Natural killer cell (primary cell): Measurements from ENCODE around the gene CCL15. TPM values are rescaled to one million over a fixed set of nuclear protein-coding genes. Genes with fewer than 3 reads are reported as not detected.
A peak's percentile ranks its signal among the peaks of the same experiment; 100 is the strongest.

Experiments
- ATAC-seq, 3 donors: fragments of 150-1000 bp in 2 of 3; fragments of 200-7000 bp in 1 of 3; cut with Tn5 transposase; 1 replicate in 1 of 3; 2 replicates in 2 of 3; pipeline ENCODE4 v1.10.0; 2021; ENCODE audit warnings: mild to moderate bottlenecking in 2 of 3, moderate library complexity in 2 of 3
- DNase-seq, 2 donors: peaks; one replicate each; pipeline versions ENCODE4 v3.0.0 to v3.0.0-alpha.2; 2013 to 2021; ENCODE audit warnings: mixed read lengths in 1 of 2
- H3K27ac ChIP-seq: one replicate; pipeline ENCODE4 v1.5.1; 2013; ENCODE audit warnings: mild to moderate bottlenecking, low read length
- H3K27me3 ChIP-seq: one replicate; pipeline ENCODE4 v1.6.1; 2013; ENCODE audit warnings: low read length; ENCODE audit not compliant: control insufficient read depth, insufficient read depth
- H3K36me3 ChIP-seq: one replicate; pipeline ENCODE4 v1.6.1; 2013; ENCODE audit warnings: low read length; ENCODE audit not compliant: control insufficient read depth, insufficient read depth
- H3K4me1 ChIP-seq: one replicate; pipeline ENCODE4 v1.6.1; 2013; ENCODE audit warnings: low read length; ENCODE audit not compliant: control insufficient read depth, insufficient read depth
- H3K4me3 ChIP-seq: one replicate; pipeline ENCODE4 v1.5.1; 2013; ENCODE audit warnings: low read length
- H3K9me3 ChIP-seq: one replicate; pipeline ENCODE4 v1.6.1; 2013; ENCODE audit warnings: low read length; ENCODE audit not compliant: control insufficient read depth, insufficient read depth
- H3K27ac Mint-ChIP-seq, 2 donors: one replicate each; pipeline ENCODE4 v1.8.0; 2022; ENCODE audit warnings: mild to moderate bottlenecking in 2 of 2, mixed read lengths in 2 of 2, moderate library complexity in 1 of 2
- H3K27me3 Mint-ChIP-seq, 2 donors: one replicate each; pipeline ENCODE4 v1.8.0; 2022; ENCODE audit warnings: low read depth in 2 of 2, mixed read lengths in 2 of 2
- H3K36me3 Mint-ChIP-seq: one replicate; pipeline ENCODE4 v1.8.0; 2022; ENCODE audit warnings: mixed read lengths
- H3K4me1 Mint-ChIP-seq, 2 donors: one replicate each; pipeline ENCODE4 v1.8.0; 2022; ENCODE audit warnings: mixed read lengths in 2 of 2
- H3K4me3 Mint-ChIP-seq: one replicate; pipeline ENCODE4 v1.8.0; 2022; ENCODE audit warnings: mild to moderate bottlenecking, moderate library complexity, mixed read lengths
- H3K9me3 Mint-ChIP-seq, 2 donors: one replicate each; pipeline ENCODE4 v1.8.0; 2022; ENCODE audit warnings: mixed read lengths in 2 of 2
- WGBS: methylation state at CpG from one replicate; pipeline ENCODE4 v1.1.7; 2013; ENCODE audit warnings: missing lambda C conversion rate; ENCODE audit not compliant: insufficient coverage; 5-methylcytosine and 5-hydroxymethylcytosine counted together
- intact Hi-C: fragments of 100-400 bp; cut with micrococcal nuclease; formaldehyde crosslinking; loops from one replicate; pipeline ENCODE4 v1.14.2; 2022
- total RNA-seq, 4 donors: library from RNA; stranded (reverse); fragments of 120-200 nt in 1 of 4; gene quantifications; one replicate each; pipeline versions ENCODE4 v1.2.3 to v1.2.4, GENCODE V29; 2013 to 2022
- TF ChIP-seq, protein P1 (sequence below): fragments of 200-600 bp; IDR thresholded peaks from one replicate; pipeline ENCODE4 v1.8.0; 2022; ENCODE audit warnings: antibody characterized with exemption

The CCL15 gene
- total RNA-seq, 3 donors from 2014 or later (not counting 1 experiment from before 2014, with no cell fraction given): not detected

DNA sequence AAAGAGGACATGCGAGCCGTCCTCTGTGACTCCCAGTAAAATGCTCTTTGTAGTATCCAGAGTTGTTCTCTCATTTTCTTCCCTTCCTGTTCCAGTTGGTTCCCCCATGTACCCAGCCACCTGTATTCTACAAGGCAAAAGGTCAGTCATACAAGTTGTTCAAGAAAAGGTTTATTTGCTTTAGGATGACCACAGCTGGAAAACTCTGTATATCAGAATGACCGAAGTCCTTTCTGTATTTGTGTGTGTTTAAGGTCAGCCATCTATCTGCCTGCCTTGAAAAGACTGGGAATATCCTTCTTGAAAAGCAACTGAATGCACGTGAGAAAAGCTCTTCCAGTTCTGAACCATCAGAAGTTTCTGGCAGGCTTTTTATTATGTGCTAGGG, 28.4 kb downstream of the CCL15 start:
- Histone ChIP-seq H3K4me1 (peaks cover 13% of the 10 kb centered on the region), H3K4me3 (no peak overlapping the region), H3K9me3 (no peaks in the 10 kb centered on the region), H3K27ac (no peak overlapping the region), H3K36me3 (no peaks in the 10 kb centered on the region), H3K27me3 (no peaks in the 10 kb centered on the region)
- no peak for ATAC-seq
- intact Hi-C loops: no loop called here
- TF ChIP-seq, protein P1, sequence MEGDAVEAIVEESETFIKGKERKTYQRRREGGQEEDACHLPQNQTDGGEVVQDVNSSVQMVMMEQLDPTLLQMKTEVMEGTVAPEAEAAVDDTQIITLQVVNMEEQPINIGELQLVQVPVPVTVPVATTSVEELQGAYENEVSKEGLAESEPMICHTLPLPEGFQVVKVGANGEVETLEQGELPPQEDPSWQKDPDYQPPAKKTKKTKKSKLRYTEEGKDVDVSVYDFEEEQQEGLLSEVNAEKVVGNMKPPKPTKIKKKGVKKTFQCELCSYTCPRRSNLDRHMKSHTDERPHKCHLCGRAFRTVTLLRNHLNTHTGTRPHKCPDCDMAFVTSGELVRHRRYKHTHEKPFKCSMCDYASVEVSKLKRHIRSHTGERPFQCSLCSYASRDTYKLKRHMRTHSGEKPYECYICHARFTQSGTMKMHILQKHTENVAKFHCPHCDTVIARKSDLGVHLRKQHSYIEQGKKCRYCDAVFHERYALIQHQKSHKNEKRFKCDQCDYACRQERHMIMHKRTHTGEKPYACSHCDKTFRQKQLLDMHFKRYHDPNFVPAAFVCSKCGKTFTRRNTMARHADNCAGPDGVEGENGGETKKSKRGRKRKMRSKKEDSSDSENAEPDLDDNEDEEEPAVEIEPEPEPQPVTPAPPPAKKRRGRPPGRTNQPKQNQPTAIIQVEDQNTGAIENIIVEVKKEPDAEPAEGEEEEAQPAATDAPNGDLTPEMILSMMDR: no peak
- Mint-ChIP-seq H3K27me3 (no peaks in the 10 kb centered on the region), H3K4me3 (no peak overlapping the region), H3K27ac (peak overlapping the region in 1 of 2 donors; percentile 18), H3K36me3 (no peaks in the 10 kb centered on the region), H3K9me3 (no peaks in the 10 kb centered on the region), H3K4me1 (peaks cover 22 to 40% of the 10 kb centered on the region in 2 donors)
- no peak for DNase-seq
- 89% methylated on average over 4 of the region's 4 CpGs for WGBS

DNA sequence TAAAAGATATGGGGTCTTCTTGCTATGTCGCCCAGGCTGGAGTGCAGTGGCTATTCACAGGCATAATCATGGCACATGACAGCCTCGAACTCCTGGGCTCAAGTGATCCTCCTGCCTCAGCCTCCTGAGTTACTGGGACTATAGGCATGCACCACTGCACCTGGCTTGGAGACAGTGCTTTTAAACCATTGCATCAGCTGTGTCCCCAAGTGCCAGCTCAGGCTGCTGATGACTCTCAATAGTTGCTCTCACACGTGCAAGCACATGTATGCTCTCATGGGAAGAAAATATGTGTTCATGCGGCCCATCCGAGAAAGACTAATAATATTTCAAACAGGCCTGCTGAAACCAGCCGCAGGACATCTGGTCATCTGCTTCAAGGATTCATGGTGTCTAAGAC, 28.8 kb downstream of the CCL15 start:
- intact Hi-C loops: no loop called here
- peaks cover 19 to 36% of the 10 kb centered on the region in 2 donors for H3K4me1 Mint-ChIP-seq
- H3K27ac Mint-ChIP-seq: no peak overlapping the region
- no peaks in the 10 kb centered on the region for H3K36me3 ChIP-seq
- no peaks in the 10 kb centered on the region for H3K9me3 ChIP-seq
- peaks cover 13% of the 10 kb centered on the region for H3K4me1 ChIP-seq
- no peak overlapping the region for H3K4me3 ChIP-seq
- H3K36me3 Mint-ChIP-seq: no peaks in the 10 kb centered on the region
- WGBS: 83% methylated on average over 6 of the region's 6 CpGs
- ATAC-seq: no peak
- DNase-seq: no peak
- H3K27ac ChIP-seq: no peak overlapping the region
- TF ChIP-seq, protein P1: no peak
- H3K4me3 Mint-ChIP-seq: no peak overlapping the region
- H3K27me3 ChIP-seq: no peaks in the 10 kb centered on the region
- no peaks in the 10 kb centered on the region for H3K9me3 Mint-ChIP-seq
- H3K27me3 Mint-ChIP-seq: no peaks in the 10 kb centered on the region

DNA sequence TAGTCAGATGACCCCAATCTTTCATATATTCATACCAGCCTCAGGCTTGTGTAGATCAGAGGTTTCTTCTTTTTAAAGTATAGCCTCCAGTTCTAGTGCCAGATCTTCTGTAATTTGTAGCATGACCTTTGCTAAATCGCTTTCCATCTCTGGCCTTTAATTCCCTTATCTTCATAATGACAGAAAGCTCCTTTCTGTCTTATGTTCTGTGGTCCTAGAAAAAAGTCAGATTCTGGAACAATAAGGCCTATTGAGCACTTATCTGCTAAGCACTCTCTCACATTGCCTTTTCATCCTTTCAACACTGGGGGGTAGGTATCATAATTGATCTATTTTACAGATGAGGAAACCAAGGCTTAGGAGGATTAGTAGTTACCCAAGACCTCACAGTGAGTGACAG, 29.3 kb downstream of the CCL15 start:
- TF ChIP-seq, protein P1: no peak
- Histone ChIP-seq H3K36me3 (no peaks in the 10 kb centered on the region), H3K27ac (no peak overlapping the region), H3K9me3 (no peaks in the 10 kb centered on the region), H3K4me3 (no peak overlapping the region), H3K4me1 (peaks cover 13% of the 10 kb centered on the region), H3K27me3 (no peaks in the 10 kb centered on the region)
- no peak overlapping the region for H3K4me3 Mint-ChIP-seq
- no peaks in the 10 kb centered on the region for H3K9me3 Mint-ChIP-seq
- DNase-seq (no peak), ATAC-seq (no peak)
- no peaks in the 10 kb centered on the region for H3K27me3 Mint-ChIP-seq
- no peaks in the 10 kb centered on the region for H3K36me3 Mint-ChIP-seq
- WGBS: 100% methylated on average over 1 of the region's 1 CpG
- peaks cover 19 to 32% of the 10 kb centered on the region in 2 donors for H3K4me1 Mint-ChIP-seq
- no peak overlapping the region for H3K27ac Mint-ChIP-seq
- intact Hi-C loops: no loop called here
